Measurements from ENCODE around the gene ABTB2.
A peak's percentile ranks its signal among the peaks of the same experiment; 100 is the strongest.

The ABTB2 gene

GRCh38 chr11:34359548-34359891, 1.7 kb upstream of the ABTB2 start:
- DNase-seq = no peak

GRCh38 chr11:34358728-34359547, 1.1 kb upstream of the ABTB2 start:
- DNase-seq = peak; percentile 61

- DNase-seq = peak; percentile 59
Observed at GRCh38 chr11:34358258-34358727, 483 bp upstream of the ABTB2 start.

- peak; percentile 26 for DNase-seq
Observed at GRCh38 chr11:34356913-34357700, 703 bp downstream of the ABTB2 start.

GRCh38 chr11:34356576-34356912, 1.3 kb downstream of the ABTB2 start:
- DNase-seq = no peak

GRCh38 chr11:34356130-34356529, 1.7 kb downstream of the ABTB2 start:
- no peak for DNase-seq

GRCh38 chr11:34355726-34356125, 2.1 kb downstream of the ABTB2 start:
- DNase-seq = no peak

GRCh38 chr11:34354782-34355181, 3.0 kb downstream of the ABTB2 start:
- no peak for DNase-seq

GRCh38 chr11:34353881-34354280, 3.9 kb downstream of the ABTB2 start:
- DNase-seq = no peak

GRCh38 chr11:34351687-34352469, 5.9 kb downstream of the ABTB2 start:
- no peak for DNase-seq

GRCh38 chr11:34351051-34351450, 6.8 kb downstream of the ABTB2 start:
- no peak for DNase-seq

- DNase-seq = no peak
Observed at GRCh38 chr11:34349882-34350281, 7.9 kb downstream of the ABTB2 start.

- DNase-seq = no peak
Observed at GRCh38 chr11:34348919-34349318, 8.9 kb downstream of the ABTB2 start.

- DNase-seq = no peak
Observed at GRCh38 chr11:34348096-34348495, 9.7 kb downstream of the ABTB2 start.

GRCh38 chr11:34346551-34346950, 11.3 kb downstream of the ABTB2 start:
- no peak for DNase-seq

GRCh38 chr11:34345991-34346480, 11.8 kb downstream of the ABTB2 start:
- DNase-seq = no peak

GRCh38 chr11:34345540-34345876, 12.3 kb downstream of the ABTB2 start:
- DNase-seq = no peak

GRCh38 chr11:34344768-34345539, 12.9 kb downstream of the ABTB2 start:
- DNase-seq = no peak

GRCh38 chr11:34344410-34344767, 13.4 kb downstream of the ABTB2 start:
- no peak for DNase-seq

- no peak for DNase-seq
Observed at GRCh38 chr11:34343686-34344085, 14.1 kb downstream of the ABTB2 start.

GRCh38 chr11:34343153-34343552, 14.7 kb downstream of the ABTB2 start:
- no peak for DNase-seq

GRCh38 chr11:34341931-34342533, 15.8 kb downstream of the ABTB2 start:
- DNase-seq = no peak
